ENCODE results near the gene SLC35B2. TPM values are rescaled to one million over a fixed set of nuclear protein-coding genes. Genes with fewer than 3 reads are reported as not detected.

Gene SLC35B2
- total and polyA plus RNA-seq, 9 of the 15 experiments (the other 6 are each of a cell fraction or from before 2014, with no cell fraction given), result 14.5 to 59.1 (median 47.1) TPM

DNA sequence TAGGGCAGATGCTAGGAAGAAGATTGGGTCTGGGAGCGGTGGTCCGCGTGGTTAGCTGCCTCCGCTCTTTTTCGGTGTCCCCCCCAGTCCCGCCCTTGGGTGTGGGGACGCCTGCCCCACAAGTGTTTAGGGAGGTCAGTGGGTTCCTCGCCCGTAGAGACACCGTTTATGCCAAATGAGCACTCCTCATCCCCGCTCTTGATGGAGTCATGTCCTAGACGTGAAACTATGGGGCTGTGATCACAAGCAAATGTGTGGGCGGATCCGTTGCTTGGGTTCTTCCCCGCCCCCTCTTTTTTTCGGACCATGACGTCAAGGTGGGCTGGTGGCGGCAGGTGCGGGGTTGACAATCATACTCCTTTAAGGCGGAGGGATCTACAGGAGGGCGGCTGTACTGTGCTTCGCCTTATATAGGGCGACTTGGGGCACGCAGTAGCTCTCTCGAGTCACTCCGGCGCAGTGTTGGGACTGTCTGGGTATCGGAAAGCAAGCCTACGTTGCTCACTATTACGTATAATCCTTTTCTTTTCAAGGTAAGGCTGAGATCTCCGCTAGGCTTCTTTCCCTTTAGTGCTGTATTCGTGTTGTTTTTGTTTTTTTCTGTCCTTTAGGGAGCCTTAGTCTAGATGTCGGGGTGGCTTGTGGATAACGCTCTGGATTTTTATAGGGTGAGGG is 10.5 kb downstream of the SLC35B2 start, which contains the start of gene HSP90AB1 (continued):
- TF ChIP-seq, protein P1, sequence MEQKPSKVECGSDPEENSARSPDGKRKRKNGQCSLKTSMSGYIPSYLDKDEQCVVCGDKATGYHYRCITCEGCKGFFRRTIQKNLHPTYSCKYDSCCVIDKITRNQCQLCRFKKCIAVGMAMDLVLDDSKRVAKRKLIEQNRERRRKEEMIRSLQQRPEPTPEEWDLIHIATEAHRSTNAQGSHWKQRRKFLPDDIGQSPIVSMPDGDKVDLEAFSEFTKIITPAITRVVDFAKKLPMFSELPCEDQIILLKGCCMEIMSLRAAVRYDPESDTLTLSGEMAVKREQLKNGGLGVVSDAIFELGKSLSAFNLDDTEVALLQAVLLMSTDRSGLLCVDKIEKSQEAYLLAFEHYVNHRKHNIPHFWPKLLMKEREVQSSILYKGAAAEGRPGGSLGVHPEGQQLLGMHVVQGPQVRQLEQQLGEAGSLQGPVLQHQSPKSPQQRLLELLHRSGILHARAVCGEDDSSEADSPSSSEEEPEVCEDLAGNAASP (IDR thresholded peaks at IDR 0.05), result no peak
- TF ChIP-seq BCOR (IDR thresholded peaks at IDR 0.05) (peak; percentile 89), MYC (IDR thresholded peaks at IDR 0.05; ENCODE audit: low read depth, low read length) (no peak), MYC (CRISPR knock-in tag; IDR thresholded peaks at IDR 0.05; ENCODE audit: borderline replicate concordance, low read depth) (no peak), CEBPG (CRISPR knock-in tag; IDR thresholded peaks at IDR 0.05) (0 out of 2 replicates have a peak, but pooled peaks have one; percentile 21), CEBPG (tag; conservative IDR thresholded peaks at IDR 0.05 in 1 of 2, IDR thresholded peaks at IDR 0.05 in 1 of 2) (no peak), ZNF695 (CRISPR knock-in tag; IDR thresholded peaks at IDR 0.05) (no peak), NELFE (IDR thresholded peaks at IDR 0.05; ENCODE audit: insufficient read depth, insufficient read length) (peak; percentile 95), DACH1 (IDR thresholded peaks at IDR 0.05; ENCODE audit: partially characterized antibody) (no peak), ZNF24 (IDR thresholded peaks at IDR 0.05) (0 out of 2 replicates have a peak, but pooled peaks have one; percentile 8), RCOR1 (IDR thresholded peaks at IDR 0.05; ENCODE audit: borderline replicate concordance in 1 of 2, low read depth in 2 of 2, low read length in 2 of 2) (peak in 1 of 2 experiments; percentile 44; a peak in 1 of 4 replicates), CBX1 (IDR thresholded peaks at IDR 0.05; ENCODE audit: low read depth) (peak; percentile 22; the same call in 1 of the 2 replicates), L3MBTL2 (IDR thresholded peaks at IDR 0.05) (no peak; the same call in 1 of the 2 replicates), SLC30A9 (CRISPR knock-in tag; IDR thresholded peaks at IDR 0.05) (no peak; the same call in 1 of the 2 replicates), ELF1 (tag; IDR thresholded peaks at IDR 0.05) (no peak), CXXC5 (CRISPR knock-in tag; IDR thresholded peaks at IDR 0.05) (peak; percentile 65), KAT7 (CRISPR knock-in tag; IDR thresholded peaks at IDR 0.05; ENCODE audit: borderline replicate concordance) (no peak), XRCC5 (IDR thresholded peaks at IDR 0.05; ENCODE audit: low read depth, low read length) (no peak), ILF3 (IDR thresholded peaks at IDR 0.05; ENCODE audit: borderline replicate concordance) (no peak), TEAD2 (tag; IDR thresholded peaks at IDR 0.05) (no peak), ZNF717 (CRISPR knock-in tag; IDR thresholded peaks at IDR 0.05) (no peak), NR3C1 (CRISPR knock-in tag; IDR thresholded peaks at IDR 0.05) (0 out of 2 replicates have a peak, but pooled peaks have one; percentile 17)
- TF ChIP-seq, protein P2, sequence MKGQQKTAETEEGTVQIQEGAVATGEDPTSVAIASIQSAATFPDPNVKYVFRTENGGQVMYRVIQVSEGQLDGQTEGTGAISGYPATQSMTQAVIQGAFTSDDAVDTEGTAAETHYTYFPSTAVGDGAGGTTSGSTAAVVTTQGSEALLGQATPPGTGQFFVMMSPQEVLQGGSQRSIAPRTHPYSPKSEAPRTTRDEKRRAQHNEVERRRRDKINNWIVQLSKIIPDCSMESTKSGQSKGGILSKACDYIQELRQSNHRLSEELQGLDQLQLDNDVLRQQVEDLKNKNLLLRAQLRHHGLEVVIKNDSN (CRISPR knock-in tag; IDR thresholded peaks at IDR 0.05), result peak; percentile 46; the same call in 1 of the 2 replicates
- TF ChIP-seq, protein P3, sequence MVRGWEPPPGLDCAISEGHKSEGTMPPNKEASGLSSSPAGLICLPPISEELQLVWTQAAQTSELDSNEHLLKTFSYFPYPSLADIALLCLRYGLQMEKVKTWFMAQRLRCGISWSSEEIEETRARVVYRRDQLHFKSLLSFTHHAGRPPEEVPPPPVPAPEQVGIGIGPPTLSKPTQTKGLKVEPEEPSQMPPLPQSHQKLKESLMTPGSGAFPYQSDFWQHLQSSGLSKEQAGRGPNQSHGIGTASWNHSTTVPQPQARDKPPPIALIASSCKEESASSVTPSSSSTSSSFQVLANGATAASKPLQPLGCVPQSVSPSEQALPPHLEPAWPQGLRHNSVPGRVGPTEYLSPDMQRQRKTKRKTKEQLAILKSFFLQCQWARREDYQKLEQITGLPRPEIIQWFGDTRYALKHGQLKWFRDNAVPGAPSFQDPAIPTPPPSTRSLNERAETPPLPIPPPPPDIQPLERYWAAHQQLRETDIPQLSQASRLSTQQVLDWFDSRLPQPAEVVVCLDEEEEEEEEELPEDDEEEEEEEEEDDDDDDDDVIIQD (CRISPR knock-in tag; IDR thresholded peaks at IDR 0.05), result no peak
- TF ChIP-seq, protein P4, sequence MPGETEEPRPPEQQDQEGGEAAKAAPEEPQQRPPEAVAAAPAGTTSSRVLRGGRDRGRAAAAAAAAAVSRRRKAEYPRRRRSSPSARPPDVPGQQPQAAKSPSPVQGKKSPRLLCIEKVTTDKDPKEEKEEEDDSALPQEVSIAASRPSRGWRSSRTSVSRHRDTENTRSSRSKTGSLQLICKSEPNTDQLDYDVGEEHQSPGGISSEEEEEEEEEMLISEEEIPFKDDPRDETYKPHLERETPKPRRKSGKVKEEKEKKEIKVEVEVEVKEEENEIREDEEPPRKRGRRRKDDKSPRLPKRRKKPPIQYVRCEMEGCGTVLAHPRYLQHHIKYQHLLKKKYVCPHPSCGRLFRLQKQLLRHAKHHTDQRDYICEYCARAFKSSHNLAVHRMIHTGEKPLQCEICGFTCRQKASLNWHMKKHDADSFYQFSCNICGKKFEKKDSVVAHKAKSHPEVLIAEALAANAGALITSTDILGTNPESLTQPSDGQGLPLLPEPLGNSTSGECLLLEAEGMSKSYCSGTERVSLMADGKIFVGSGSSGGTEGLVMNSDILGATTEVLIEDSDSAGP (CRISPR knock-in tag; IDR thresholded peaks at IDR 0.05), result peak; percentile 100

All from K562 (cell line).